IMR-90 (cell line): ENCODE measurements around the gene CHCHD1. TPM values are rescaled to one million over a fixed set of nuclear protein-coding genes. Genes with fewer than 3 reads are reported as not detected.

Experiments
- ATAC-seq: fragments of 200-7000 bp; cut with Tn5 transposase; 2 replicates; pipeline ENCODE4 v1.9.1; 2020; ENCODE audit warnings: low read depth, mild to moderate bottlenecking, moderate library complexity
- BruUV-seq: library from RNA; stranded (reverse); fragments of 400-500 nt; replicated peaks from 2 replicates; lab custom pipeline; 2021; lab: Mats Ljungman, UMichigan
- CTCF ChIA-PET: fragments of 300-600 bp; formaldehyde crosslinking; extraction: SDS; loops from one replicate; lab custom pipeline; 2021; ENCODE audit warnings: antibody characterized with exemption; lab: Yijun Ruan, JAX
- POLR2A ChIA-PET: fragments of 300-600 bp; sonication (Branson Sonifier 250); formaldehyde crosslinking; loops from one replicate; lab custom pipeline; 2022; ENCODE audit warnings: antibody characterized with exemption; ENCODE audit not compliant: unreplicated experiment; lab: Charles Lee
- DNase-seq: peaks from one replicate; pipeline ENCODE4 v3.0.0; 2013
- H2AFZ ChIP-seq: replicated peaks from 2 replicates; pipeline ENCODE3; 2013; ENCODE audit warnings: low read length, mild to moderate bottlenecking; ENCODE audit not compliant: poor library complexity
- H2AK5ac ChIP-seq: 2 replicates; pipeline ENCODE4 v1.6.1; 2013; ENCODE audit warnings: low read depth, low read length, inconsistent platforms
- H2AK9ac ChIP-seq: replicated peaks from 2 replicates; pipeline ENCODE3; 2013; ENCODE audit warnings: mild to moderate bottlenecking, low read depth, low read length, moderate library complexity; ENCODE audit not compliant: poor library complexity
- H2BK120ac ChIP-seq: 2 replicates; pipeline ENCODE4 v1.6.1; 2013; ENCODE audit warnings: low read depth, low read length, inconsistent platforms
- H2BK15ac ChIP-seq: 3 replicates; pipeline ENCODE4 v1.6.1; 2013; ENCODE audit warnings: low read depth, low read length, inconsistent platforms
- H2BK20ac ChIP-seq: 2 replicates; pipeline ENCODE4 v1.6.1; 2013; ENCODE audit warnings: low read depth, mild to moderate bottlenecking, inconsistent platforms, low read length, moderate library complexity
- H2BK5ac ChIP-seq: 2 replicates; pipeline ENCODE4 v1.6.1; 2013; ENCODE audit warnings: mild to moderate bottlenecking, low read depth, low read length, inconsistent platforms; ENCODE audit not compliant: poor library complexity, severe bottlenecking
- H3K14ac ChIP-seq: replicated peaks from 2 replicates; pipeline ENCODE4 v1.6.1; 2013; ENCODE audit warnings: low read depth, low read length, inconsistent platforms
- H3K18ac ChIP-seq: 2 replicates; pipeline ENCODE4 v1.6.1; 2013; ENCODE audit warnings: low read depth, low read length, control low read depth
- H3K23ac ChIP-seq: 2 replicates; pipeline ENCODE4 v1.6.1; 2013; ENCODE audit warnings: low read depth, low read length, inconsistent platforms
- H3K27ac ChIP-seq: 2 replicates; pipeline ENCODE4 v1.5.1; 2013; ENCODE audit warnings: mild to moderate bottlenecking, control low read depth, low read length; ENCODE audit not compliant: insufficient read depth
- H3K27me3 ChIP-seq: 2 replicates; pipeline ENCODE4 v1.6.1; 2013; ENCODE audit warnings: low read length; ENCODE audit not compliant: control insufficient read depth, insufficient read depth
- H3K36me3 ChIP-seq: 2 replicates; pipeline ENCODE4 v1.6.1; 2013; ENCODE audit warnings: low read length, mixed read lengths; ENCODE audit not compliant: control insufficient read depth, insufficient read depth
- H3K4ac ChIP-seq: 2 replicates; pipeline ENCODE4 v1.6.1; 2013; ENCODE audit warnings: low read depth, low read length, inconsistent platforms
- H3K4me1 ChIP-seq: 2 replicates; pipeline ENCODE4 v1.6.1; 2013; ENCODE audit warnings: low read length, mixed read lengths; ENCODE audit not compliant: control insufficient read depth, insufficient read depth
- H3K4me2 ChIP-seq: 2 replicates; pipeline ENCODE4 v1.6.1; 2013; ENCODE audit warnings: low read depth, mild to moderate bottlenecking, control low read depth, low read length, moderate library complexity
- H3K4me3 ChIP-seq: 2 replicates; pipeline ENCODE4 v1.5.1; 2013; ENCODE audit warnings: low read depth, mild to moderate bottlenecking, control low read depth, low read length, moderate library complexity; ENCODE audit not compliant: insufficient read depth
- H3K56ac ChIP-seq: 2 replicates; pipeline ENCODE4 v1.6.1; 2013; ENCODE audit warnings: low read length, inconsistent platforms; ENCODE audit not compliant: insufficient read depth; ENCODE audit errors: extremely low read depth
- H3K79me1 ChIP-seq, 2 experiments: 2 replicates each; pipeline ENCODE4 v1.6.1; 2013; ENCODE audit warnings: low read length in 2 of 2, inconsistent platforms in 1 of 2, low read depth in 1 of 2
- H3K9ac ChIP-seq: 2 replicates; pipeline ENCODE4 v1.6.1; 2013; ENCODE audit warnings: low read depth, low read length, control low read depth
- H3K9me1 ChIP-seq: 2 replicates; pipeline ENCODE4 v1.6.1; 2013; ENCODE audit warnings: low read length, inconsistent platforms; ENCODE audit not compliant: insufficient read depth
- H3K9me3 ChIP-seq: 2 replicates; pipeline ENCODE4 v1.6.1; 2013; ENCODE audit warnings: low read length; ENCODE audit not compliant: control insufficient read depth, insufficient read depth
- H4K20me1 ChIP-seq: 2 replicates; pipeline ENCODE4 v1.6.1; 2013; ENCODE audit warnings: low read length, inconsistent platforms; ENCODE audit not compliant: insufficient read depth
- H4K5ac ChIP-seq: 2 replicates; pipeline ENCODE4 v1.6.1; 2013; ENCODE audit warnings: mild to moderate bottlenecking, low read depth, low read length, control low read depth
- H4K8ac ChIP-seq, 2 experiments: 2 replicates each; pipeline ENCODE4 v1.6.1; 2013; ENCODE audit warnings: low read depth in 2 of 2, low read length in 2 of 2, control low read depth in 1 of 2, inconsistent platforms in 1 of 2
- H4K91ac ChIP-seq: 2 replicates; pipeline ENCODE4 v1.6.1; 2013; ENCODE audit warnings: low read depth, low read length, inconsistent platforms; ENCODE audit not compliant: insufficient read depth
- BHLHE40 ChIP-seq: fragments of 150-350 bp; IDR thresholded peaks from 2 replicates; pipeline ENCODE4 v1.6.1; 2016; ENCODE audit warnings: mild to moderate bottlenecking, low read depth, low read length
- CEBPB ChIP-seq: IDR thresholded peaks from 2 replicates; pipeline ENCODE4 v1.6.1; 2012; ENCODE audit warnings: low read depth, low read length, improper control_type of control experiment
- CHD1 ChIP-seq: IDR thresholded peaks from 2 replicates; pipeline ENCODE4 v1.6.1; 2012; ENCODE audit warnings: low read depth, low read length, improper control_type of control experiment
- CTCF ChIP-seq: conservative IDR thresholded peaks from 2 replicates; pipeline ENCODE4 v1.5.1; 2012; ENCODE audit warnings: mild to moderate bottlenecking, low read depth, low read length, improper control_type of control experiment
- ELK1 ChIP-seq: fragments of 150-350 bp; IDR thresholded peaks from 2 replicates; pipeline ENCODE4 v1.6.1; 2016; ENCODE audit warnings: low read depth, mild to moderate bottlenecking, low read length, moderate library complexity, borderline replicate concordance
- FOS ChIP-seq: fragments of 150-350 bp; IDR thresholded peaks from 2 replicates; pipeline ENCODE4 v1.6.1; 2016; ENCODE audit warnings: low read depth, low read length
- MAFK ChIP-seq: IDR thresholded peaks from 2 replicates; pipeline ENCODE4 v1.6.1; 2012; ENCODE audit warnings: low read depth, low read length, improper control_type of control experiment
- MAZ ChIP-seq: IDR thresholded peaks from 2 replicates; pipeline ENCODE4 v1.6.1; 2012; ENCODE audit warnings: low read depth, mild to moderate bottlenecking, low read length, improper control_type of control experiment, moderate library complexity, borderline replicate concordance
- MXI1 ChIP-seq: IDR thresholded peaks from 2 replicates; pipeline ENCODE4 v1.6.1; 2012; ENCODE audit warnings: low read depth, mild to moderate bottlenecking, low read length, moderate library complexity, borderline replicate concordance
- NFE2L2 ChIP-seq: fragments of 150-350 bp; IDR thresholded peaks from 2 replicates; pipeline ENCODE4 v1.6.1; 2016; ENCODE audit warnings: low read depth, mild to moderate bottlenecking, low read length
- POLR2A ChIP-seq: IDR thresholded peaks from 2 replicates; pipeline ENCODE4 v1.6.1; 2012; ENCODE audit warnings: mild to moderate bottlenecking, low read depth, low read length
- RAD21 ChIP-seq: IDR thresholded peaks from 2 replicates; pipeline ENCODE4 v1.6.1; 2012; ENCODE audit warnings: low read length, improper control_type of control experiment
- RCOR1 ChIP-seq: IDR thresholded peaks from 2 replicates; pipeline ENCODE4 v1.6.1; 2012; ENCODE audit warnings: mild to moderate bottlenecking, low read length, improper control_type of control experiment; ENCODE audit not compliant: insufficient replicate concordance
- RFX5 ChIP-seq: IDR thresholded peaks from 2 replicates; pipeline ENCODE4 v1.8.0; 2012; ENCODE audit warnings: low read depth, mild to moderate bottlenecking, low read length, moderate library complexity
- SMC3 ChIP-seq: fragments of 150-350 bp; IDR thresholded peaks from 2 replicates; pipeline ENCODE4 v1.6.1; 2016; ENCODE audit warnings: low read depth, mild to moderate bottlenecking, antibody characterized with exemption, low read length, moderate library complexity
- USF2 ChIP-seq: fragments of 150-350 bp; IDR thresholded peaks from 2 replicates; pipeline ENCODE4 v1.6.1; 2017; ENCODE audit warnings: mild to moderate bottlenecking, antibody characterized with exemption, low read length, low read depth
- WGBS, 2 experiments: methylation state at CpG; one replicate each; pipeline versions ENCODE4 v1.1.5 to v1.1.7; 2013; ENCODE audit warnings: missing lambda C conversion rate in 2 of 2; ENCODE audit not compliant: insufficient read length in 1 of 2; ENCODE audit errors: extremely low coverage in 2 of 2; 5-methylcytosine and 5-hydroxymethylcytosine counted together
- dilution Hi-C: fragments of 300-500 bp; cut with HindIII; formaldehyde crosslinking; loops from one replicate; pipeline ENCODE4 v1.14.3; 2018; ENCODE audit warnings: low sequenced_read_pairs; ENCODE audit not compliant: unreplicated experiment
- in situ Hi-C: fragments of 300-500 bp; cut with MboI; formaldehyde crosslinking; loops from 3 replicates; pipeline ENCODE4 v1.14.3; 2019; ENCODE audit warnings: low sequenced_read_pairs, inconsistent platforms, mixed read lengths
- intact Hi-C: fragments of 100-400 bp; cut with micrococcal nuclease; formaldehyde crosslinking; loops from 2 replicates; pipeline ENCODE4 v1.10.0; 2022
- polyA plus RNA-seq, 3 experiments: library from polyadenylated mRNA; depleted of rRNA; stranded (reverse); fragments of >200 nt; gene quantifications; 2 replicates each; pipeline ENCODE4 v1.2.3, GENCODE V29; 2012; ENCODE audit warnings: low replicate concordance in 1 of 3
- total RNA-seq: library from RNA; depleted of rRNA; stranded (reverse); fragments of >200 nt; gene quantifications from 2 replicates; pipeline ENCODE4 v1.2.3, GENCODE V29; 2012

CHCHD1 gene
- total and polyA plus RNA-seq, 2 of the 4 experiments (the other 2 are of a cell fraction): 11.5 to 21.0 TPM

GRCh38 chr10:73818402-73818801, 36.6 kb downstream of the CHCHD1 start:
- Histone ChIP-seq H4K5ac (no peak overlapping the region), H2AK9ac (no peak overlapping the region), H4K91ac (no peak overlapping the region; the same call in 1 of the 2 replicates), H2AFZ (no peak overlapping the region), H2AK5ac (0 out of 2 replicates have a peak overlapping the region, but pooled peaks have one; percentile 26), H3K27me3 (no peaks in the 10 kb centered on the region), H3K4ac (no peak overlapping the region), H2BK20ac (no peak overlapping the region), H3K4me1 (peaks cover 10% of the 10 kb centered on the region), H4K20me1 (no peaks in the 10 kb centered on the region), H3K9me3 (no peaks in the 10 kb centered on the region), H3K4me3 (no peak overlapping the region), H3K79me1 (peaks cover 0 to 9% of the 10 kb centered on the region in 2 experiments; a peak in 1 of 4 replicates), H3K4me2 (no peak overlapping the region), H2BK15ac (no peak overlapping the region), H3K23ac (no peak overlapping the region), H4K8ac (no peak overlapping the region), H3K18ac (no peak overlapping the region), H3K36me3 (peaks cover 28% of the 10 kb centered on the region), H2BK120ac (no peak overlapping the region), H2BK5ac (no peak overlapping the region), H3K14ac (no peak overlapping the region), H3K9me1 (peaks cover 10% of the 10 kb centered on the region; the same call in 1 of the 2 replicates), H3K9ac (no peak overlapping the region), H3K27ac (no peak overlapping the region), H3K56ac (no peak overlapping the region)
- DNase-seq: no peak
- TF ChIP-seq ELK1 (no peak), RCOR1 (no peak), MAZ (no peak), NFE2L2 (no peak), MXI1 (no peak), RAD21 (no peak), POLR2A (no peak), SMC3 (no peak), RFX5 (no peak), FOS (no peak), MAFK (no peak), BHLHE40 (no peak), CEBPB (no peak), CTCF (no peak), USF2 (no peak), CHD1 (no peak)
- intact Hi-C loops (no loop called here), in situ Hi-C loops (no loop called here), dilution Hi-C loops (no loop called here)
- WGBS, 2 experiments: 100% methylated on average over 5 of the region's 10 CpGs; no CpG with 5 or more reads in 1 of the 2 experiments
- no peak for ATAC-seq
- no TSS peak for BruUV-seq
- ChIA-PET CTCF (no interaction called here), POLR2A (no interaction called here)
